Osteocyte (in vitro differentiated cells): ENCODE data around the gene NFKBIA. TPM values are rescaled to one million over a fixed set of nuclear protein-coding genes. Genes with fewer than 3 reads are reported as not detected.
"Not testable (repeated sequence)": the region's sequence is repeated elsewhere in the genome, so short reads cannot be mapped to it uniquely, and the experiment has no call there.

Experiments used
- DNase-seq: peaks from one replicate; pipeline ENCODE4 v3.0.0; 2021; ENCODE audit warnings: mixed read lengths; ENCODE audit not compliant: unreplicated experiment; ENCODE audit errors: extremely low spot score
- H3K27ac Mint-ChIP-seq: one replicate; pipeline ENCODE4 v1.8.0; 2021; ENCODE audit warnings: mild to moderate bottlenecking, mixed read lengths; ENCODE audit not compliant: unreplicated experiment
- H3K27me3 Mint-ChIP-seq: one replicate; pipeline ENCODE4 v1.8.0; 2021; ENCODE audit warnings: mixed read lengths; ENCODE audit not compliant: unreplicated experiment
- H3K36me3 Mint-ChIP-seq: one replicate; pipeline ENCODE4 v1.8.0; 2021; ENCODE audit warnings: mixed read lengths; ENCODE audit not compliant: unreplicated experiment
- H3K4me1 Mint-ChIP-seq: one replicate; pipeline ENCODE4 v1.8.0; 2021; ENCODE audit warnings: mixed read lengths; ENCODE audit not compliant: unreplicated experiment
- H3K4me3 Mint-ChIP-seq: one replicate; pipeline ENCODE4 v1.8.0; 2021; ENCODE audit warnings: mild to moderate bottlenecking, moderate library complexity, mixed read lengths; ENCODE audit not compliant: unreplicated experiment
- H3K9me3 Mint-ChIP-seq: one replicate; pipeline ENCODE4 v1.8.0; 2021; ENCODE audit warnings: mixed read lengths; ENCODE audit not compliant: unreplicated experiment
- CTCF ChIP-seq: fragments of 200-600 bp; sonication (generic); IDR thresholded peaks from 2 replicates; pipeline ENCODE4 v1.5.0; 2021; ENCODE audit warnings: antibody characterized with exemption, mild to moderate bottlenecking, moderate library complexity
- total RNA-seq: library from RNA; stranded (reverse); gene quantifications from 2 replicates; pipeline ENCODE4 v1.2.1, GENCODE V29; 2021

Gene NFKBIA
- total RNA-seq, 1 donor from 2014 or later: 58.9 TPM

- no peak overlapping the region for H3K4me3 Mint-ChIP-seq
- H3K4me1 Mint-ChIP-seq: no peaks in the 10 kb centered on the region
- H3K36me3 Mint-ChIP-seq: no peaks in the 10 kb centered on the region
- no peak for DNase-seq
- peak; percentile 63 for TF ChIP-seq CTCF
- H3K9me3 Mint-ChIP-seq: no peaks in the 10 kb centered on the region
- no peak overlapping the region for H3K27ac Mint-ChIP-seq
- peaks cover 5% of the 10 kb centered on the region for H3K27me3 Mint-ChIP-seq
Observed at GRCh38 chr14:35438910-35439713, 34.6 kb upstream of the NFKBIA start.

GRCh38 chr14:35438492-35438891 is 33.9 kb upstream of the NFKBIA start:
- not testable (repeated sequence) for H3K4me1 Mint-ChIP-seq, H3K27me3 Mint-ChIP-seq, H3K27ac Mint-ChIP-seq, H3K36me3 Mint-ChIP-seq, H3K4me3 Mint-ChIP-seq, DNase-seq, H3K9me3 Mint-ChIP-seq

GRCh38 chr14:35435177-35435576 is 30.6 kb upstream of the NFKBIA start:
- no peak for TF ChIP-seq CTCF
- peaks cover 2% of the 10 kb centered on the region for H3K27me3 Mint-ChIP-seq
- no peak overlapping the region for H3K27ac Mint-ChIP-seq
- no peaks in the 10 kb centered on the region for H3K36me3 Mint-ChIP-seq
- no peaks in the 10 kb centered on the region for H3K9me3 Mint-ChIP-seq
- peaks cover 2% of the 10 kb centered on the region for H3K4me1 Mint-ChIP-seq
- DNase-seq: no peak
- H3K4me3 Mint-ChIP-seq: no peak overlapping the region

- Mint-ChIP-seq H3K4me1 (peaks cover 2% of the 10 kb centered on the region), H3K27ac (no peak overlapping the region), H3K27me3 (no peaks in the 10 kb centered on the region), H3K9me3 (no peaks in the 10 kb centered on the region), H3K36me3 (no peaks in the 10 kb centered on the region), H3K4me3 (no peak overlapping the region)
- no peak for TF ChIP-seq CTCF
- DNase-seq: no peak
Observed at GRCh38 chr14:35433826-35434225, 29.3 kb upstream of the NFKBIA start.

- H3K36me3 Mint-ChIP-seq: no peaks in the 10 kb centered on the region
- no peak overlapping the region for H3K27ac Mint-ChIP-seq
- no peak for DNase-seq
- no peaks in the 10 kb centered on the region for H3K27me3 Mint-ChIP-seq
- no peaks in the 10 kb centered on the region for H3K9me3 Mint-ChIP-seq
- no peak for TF ChIP-seq CTCF
- no peak overlapping the region for H3K4me3 Mint-ChIP-seq
- peaks cover 2% of the 10 kb centered on the region for H3K4me1 Mint-ChIP-seq
Observed at GRCh38 chr14:35430459-35431199, 26.1 kb upstream of the NFKBIA start.
